Endothelial cell of umbilical vein (primary cell): Measurements from ENCODE around the gene GEMIN5.

ENCODE experiments used
- EZH2 ChIP-seq: IDR thresholded peaks from 2 replicates; pipeline ENCODE4 v1.6.1; 2012; ENCODE audit warnings: borderline replicate concordance, low read depth, mild to moderate bottlenecking, moderate library complexity, low read length, inconsistent platforms; ENCODE audit not compliant: severe bottlenecking
- JUN ChIP-seq: IDR thresholded peaks from 2 replicates; pipeline ENCODE4 v1.6.1; 2011; ENCODE audit warnings: borderline replicate concordance, low read depth; ENCODE audit not compliant: insufficient read length, insufficient read depth
- MAX ChIP-seq: IDR thresholded peaks from 2 replicates; pipeline ENCODE4 v1.6.1; 2011; ENCODE audit not compliant: insufficient read depth, insufficient read length
- MYC ChIP-seq: IDR thresholded peaks from one replicate; pipeline ENCODE4 v1.6.1; 2011; ENCODE audit warnings: mild to moderate bottlenecking, low read depth, low read length
- POLR2A ChIP-seq: IDR thresholded peaks from 2 replicates; pipeline ENCODE4 v1.6.1; 2012; ENCODE audit warnings: low read depth, mild to moderate bottlenecking, control low read depth, low read length
- POLR2AphosphoS5 ChIP-seq: IDR thresholded peaks from 2 replicates; pipeline ENCODE4 v1.6.1; 2012; ENCODE audit warnings: low read depth, mild to moderate bottlenecking, control low read depth, low read length, moderate library complexity; ENCODE audit not compliant: insufficient read depth
- TF ChIP-seq, protein P1 (sequence below), 2 donors: IDR thresholded peaks; 1 replicate in 1 of 2; 2 replicates in 1 of 2; pipeline ENCODE4 v1.5.1; 2011; ENCODE audit warnings: low read length in 2 of 2, mild to moderate bottlenecking in 2 of 2, moderate library complexity in 2 of 2, control low read depth in 1 of 2, inconsistent platforms in 1 of 2, low read depth in 1 of 2; ENCODE audit not compliant: insufficient read depth in 1 of 2; ENCODE audit errors: extremely low read depth in 1 of 2

DNA sequence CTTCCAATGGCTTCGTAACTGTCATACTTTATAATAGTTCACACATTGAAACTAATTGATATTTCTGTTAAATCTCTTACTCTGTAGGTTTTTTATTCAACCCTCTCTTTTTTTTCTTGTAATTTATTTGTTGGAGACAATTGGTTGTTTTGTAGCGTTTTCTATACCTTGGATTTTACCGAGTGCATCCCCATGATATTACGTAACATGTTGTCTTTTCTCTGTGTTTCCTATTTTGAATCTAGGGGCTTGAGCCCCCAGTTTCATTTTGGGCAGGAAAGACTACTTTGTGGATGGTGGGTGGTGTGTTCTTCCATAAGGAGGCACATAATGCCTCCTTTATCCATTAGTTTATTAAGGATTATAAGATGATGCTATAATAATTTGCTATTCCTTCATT lies 10.3 kb upstream of the GEMIN5 start:
- TF ChIP-seq MAX (no peak), POLR2A (no peak), POLR2AphosphoS5 (no peak), EZH2 (no peak), MYC (no peak), JUN (no peak)
- TF ChIP-seq, protein P1, sequence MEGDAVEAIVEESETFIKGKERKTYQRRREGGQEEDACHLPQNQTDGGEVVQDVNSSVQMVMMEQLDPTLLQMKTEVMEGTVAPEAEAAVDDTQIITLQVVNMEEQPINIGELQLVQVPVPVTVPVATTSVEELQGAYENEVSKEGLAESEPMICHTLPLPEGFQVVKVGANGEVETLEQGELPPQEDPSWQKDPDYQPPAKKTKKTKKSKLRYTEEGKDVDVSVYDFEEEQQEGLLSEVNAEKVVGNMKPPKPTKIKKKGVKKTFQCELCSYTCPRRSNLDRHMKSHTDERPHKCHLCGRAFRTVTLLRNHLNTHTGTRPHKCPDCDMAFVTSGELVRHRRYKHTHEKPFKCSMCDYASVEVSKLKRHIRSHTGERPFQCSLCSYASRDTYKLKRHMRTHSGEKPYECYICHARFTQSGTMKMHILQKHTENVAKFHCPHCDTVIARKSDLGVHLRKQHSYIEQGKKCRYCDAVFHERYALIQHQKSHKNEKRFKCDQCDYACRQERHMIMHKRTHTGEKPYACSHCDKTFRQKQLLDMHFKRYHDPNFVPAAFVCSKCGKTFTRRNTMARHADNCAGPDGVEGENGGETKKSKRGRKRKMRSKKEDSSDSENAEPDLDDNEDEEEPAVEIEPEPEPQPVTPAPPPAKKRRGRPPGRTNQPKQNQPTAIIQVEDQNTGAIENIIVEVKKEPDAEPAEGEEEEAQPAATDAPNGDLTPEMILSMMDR (IDR thresholded peaks at IDR 0.05; ENCODE audit: extremely low read depth in 1 of 2, insufficient read depth in 1 of 2, low read depth in 1 of 2, low read length in 2 of 2) = no peak
